G401.6 (cell line): ENCODE measurements around the gene RTKN2.
A peak's percentile ranks its signal among the peaks of the same experiment; 100 is the strongest.
"Not testable (repeated sequence)": the region's sequence is repeated elsewhere in the genome, so short reads cannot be mapped to it uniquely, and the experiment has no call there.

Source experiments
- FAIRE-seq: peaks from 2 replicates; lab custom pipeline; 2012; peaks lifted over from hg19 to GRCh38; lab: Jason Lieb, UNC

The RTKN2 gene

GRCh38 chr10:62258926-62259325 is 9.7 kb downstream of the RTKN2 start:
- FAIRE-seq = no peak

- no peak for FAIRE-seq
These were observed 14.9 kb downstream of the RTKN2 start for GRCh38 chr10:62253704-62254103.

- FAIRE-seq = no peak
These were observed 16.6 kb downstream of the RTKN2 start for GRCh38 chr10:62252051-62252450.

DNA sequence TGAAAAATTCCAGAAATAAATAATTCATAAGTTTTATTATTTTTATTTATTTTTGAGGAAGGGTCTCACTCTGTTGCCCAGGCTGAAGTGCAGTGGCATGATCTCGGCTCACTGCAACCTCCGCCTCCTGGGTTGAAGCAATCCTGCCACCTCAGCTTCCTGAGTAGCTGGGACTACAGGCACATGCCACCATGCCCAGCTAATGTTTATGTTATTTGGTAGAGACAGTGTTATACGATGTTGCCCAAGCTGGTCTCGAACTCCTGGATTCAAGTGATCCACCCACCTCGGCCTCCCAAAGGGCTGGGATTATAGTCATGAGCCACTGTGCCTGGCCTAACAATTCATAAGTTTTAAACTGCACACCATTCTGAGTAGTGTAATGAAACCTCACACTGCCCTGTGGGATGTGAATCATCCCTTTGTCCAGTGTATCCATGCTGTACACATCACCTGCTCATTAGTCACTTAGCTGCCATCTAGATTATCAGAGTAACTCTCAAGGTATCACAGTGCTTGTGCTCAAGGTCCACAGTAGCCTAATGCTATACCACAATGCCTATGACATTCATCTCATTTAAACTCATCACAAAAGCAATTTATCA is 17.9 kb downstream of the RTKN2 start:
- no peak for FAIRE-seq

DNA sequence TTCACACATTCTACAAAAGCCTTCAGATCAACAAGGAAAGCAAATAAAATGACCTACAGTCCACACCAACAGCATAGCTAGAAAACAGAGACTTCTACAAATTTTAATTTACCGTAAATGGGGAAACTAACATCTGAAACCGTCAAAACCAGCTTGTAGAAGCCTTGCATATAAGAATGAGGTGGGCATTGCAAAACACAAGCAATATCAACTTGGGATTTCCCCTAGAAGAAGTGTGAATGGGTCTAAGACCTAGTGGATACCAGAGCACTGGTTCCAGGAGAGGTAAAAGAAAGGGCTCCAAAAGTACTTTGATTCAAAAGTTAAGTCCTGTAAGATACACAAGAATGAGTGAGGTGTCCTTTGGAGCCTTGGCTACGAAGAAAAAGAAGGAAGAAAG is 18.7 kb downstream of the RTKN2 start:
- FAIRE-seq = no peak

DNA sequence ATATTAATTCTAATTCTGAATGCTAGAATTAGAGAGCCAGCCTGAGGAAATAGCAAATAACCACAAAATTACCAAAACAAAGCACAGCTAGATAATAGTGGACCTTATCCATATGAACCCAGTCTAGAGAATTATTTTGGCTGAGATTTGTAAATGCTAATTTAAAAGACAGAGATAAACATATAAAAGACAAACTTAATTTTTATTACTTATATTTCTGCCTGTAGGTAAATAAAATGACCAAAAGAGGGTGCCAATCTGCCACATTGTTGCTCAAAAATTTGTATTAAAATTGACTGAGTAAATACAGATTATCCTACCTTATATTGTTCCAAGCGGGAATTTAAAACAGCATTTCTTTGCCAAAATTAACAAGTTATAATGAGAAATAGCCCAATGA is 20.2 kb downstream of the RTKN2 start:
- peak; percentile 54 for FAIRE-seq

DNA sequence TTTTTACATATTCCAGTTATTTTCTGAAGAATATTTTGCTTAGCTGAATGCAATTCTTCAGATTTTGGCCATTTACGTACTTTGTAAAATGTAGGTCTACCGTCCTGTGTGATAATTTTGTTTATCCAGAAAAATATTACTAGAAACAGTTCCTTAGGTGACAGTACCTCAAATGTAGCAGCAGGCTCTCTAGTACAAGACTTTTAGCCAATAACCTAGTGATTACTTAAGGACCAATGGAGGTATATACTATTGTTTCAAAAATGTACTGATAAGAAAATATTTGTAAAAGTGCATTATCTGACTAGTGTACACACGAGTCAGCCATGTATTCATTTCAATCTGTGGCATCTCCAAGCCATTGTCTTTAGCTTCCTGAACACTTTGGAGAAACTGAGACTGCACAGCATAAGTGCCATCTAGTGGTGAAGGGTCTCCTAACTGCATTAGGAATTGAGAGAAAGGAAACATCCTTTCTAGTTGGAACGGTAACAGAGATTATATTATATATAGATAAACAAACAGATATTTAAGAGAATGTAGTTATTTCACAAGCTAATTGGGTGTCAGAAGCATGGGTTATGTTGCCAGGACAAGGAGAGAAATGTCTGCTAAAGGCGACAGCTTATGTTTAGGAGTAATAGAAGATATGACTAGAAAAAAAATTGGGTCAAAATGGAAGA is 23.7 kb downstream of the RTKN2 start:
- peak; percentile 50 for FAIRE-seq

- FAIRE-seq = no peak
These were observed 24.6 kb downstream of the RTKN2 start for GRCh38 chr10:62244088-62244487.

DNA sequence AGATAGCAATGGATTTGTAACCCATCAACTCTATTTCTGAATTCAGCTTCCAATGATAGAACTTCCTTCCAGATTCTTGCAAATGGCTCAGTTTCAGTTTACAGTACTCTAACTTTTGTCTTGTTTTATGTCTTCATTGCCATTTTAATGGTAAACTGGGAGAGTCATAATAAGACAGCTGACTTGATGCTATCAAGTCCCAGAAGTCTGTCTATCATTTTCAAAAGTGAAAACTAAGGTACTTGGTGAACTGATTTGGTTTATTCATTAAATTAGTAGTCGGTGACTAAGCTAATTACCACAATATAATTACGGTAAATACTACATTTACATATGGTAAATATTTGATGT is 25.0 kb downstream of the RTKN2 start:
- FAIRE-seq = no peak

GRCh38 chr10:62242965-62243646 is 25.5 kb downstream of the RTKN2 start:
- FAIRE-seq = not testable (repeated sequence)

DNA sequence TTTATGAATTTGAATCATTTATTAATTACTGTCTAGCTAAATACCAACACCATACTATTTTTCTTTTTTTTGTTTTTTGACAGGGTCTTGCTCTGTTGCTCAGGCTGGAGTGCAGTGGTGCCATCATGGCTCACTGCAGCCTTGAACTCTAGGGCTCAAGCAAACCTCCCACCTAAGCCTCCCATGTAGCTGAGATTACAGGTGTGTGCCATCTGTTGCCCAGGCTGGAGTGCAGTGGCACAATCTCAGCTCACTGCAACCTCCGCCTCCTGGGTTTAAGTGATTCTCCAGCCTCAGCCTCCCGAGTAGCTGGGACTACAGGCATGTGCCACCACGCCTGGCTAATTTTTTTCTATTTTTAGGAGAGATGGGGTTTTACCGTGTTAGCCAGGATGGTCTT is 27.1 kb downstream of the RTKN2 start:
- not testable (repeated sequence) for FAIRE-seq

- no peak for FAIRE-seq
These were observed 28.6 kb downstream of the RTKN2 start for GRCh38 chr10:62239994-62240393.

DNA sequence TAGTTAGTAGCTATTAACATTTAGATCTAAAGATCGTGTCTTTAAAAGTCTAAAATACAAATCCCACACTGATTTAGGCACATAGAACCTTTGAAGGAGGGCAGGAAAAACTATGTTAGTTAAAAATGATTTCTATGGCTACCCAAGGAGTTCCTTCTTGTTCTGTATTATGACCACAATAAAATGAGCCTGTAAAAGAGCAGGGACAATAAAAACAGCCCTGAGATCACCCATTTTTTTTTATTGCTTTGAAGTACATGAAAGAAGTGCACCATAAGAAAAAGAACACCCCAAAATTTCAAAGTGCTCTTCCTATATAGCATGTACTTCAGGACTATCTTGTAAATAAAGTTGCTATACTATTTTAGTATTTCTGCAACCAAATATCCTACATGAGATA is 29.8 kb downstream of the RTKN2 start:
- FAIRE-seq = no peak

DNA sequence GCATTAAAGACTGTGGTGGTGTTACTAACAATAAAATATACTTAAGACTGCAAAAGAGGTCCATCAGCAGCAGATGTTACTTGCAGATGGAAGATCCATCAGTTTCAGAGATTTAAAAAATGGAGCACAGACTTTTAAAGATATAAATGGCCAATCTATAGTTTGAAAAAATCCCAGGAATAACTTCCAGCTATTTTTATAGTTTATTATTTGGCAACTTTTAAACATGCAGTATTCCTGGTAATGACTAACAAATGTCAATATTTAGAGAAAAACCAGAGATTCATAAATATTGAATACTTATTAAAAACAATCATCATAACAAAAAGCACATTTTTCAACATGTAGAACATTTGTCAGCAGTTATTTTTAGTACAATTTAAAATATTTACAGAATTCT is 30.7 kb downstream of the RTKN2 start:
- no peak for FAIRE-seq

- no peak for FAIRE-seq
These were observed 31.1 kb downstream of the RTKN2 start for GRCh38 chr10:62237506-62237905.

- no peak for FAIRE-seq
These were observed 34.5 kb downstream of the RTKN2 start for GRCh38 chr10:62234077-62234605.

- no peak for FAIRE-seq
These were observed 35.1 kb downstream of the RTKN2 start for GRCh38 chr10:62233356-62234076.

DNA sequence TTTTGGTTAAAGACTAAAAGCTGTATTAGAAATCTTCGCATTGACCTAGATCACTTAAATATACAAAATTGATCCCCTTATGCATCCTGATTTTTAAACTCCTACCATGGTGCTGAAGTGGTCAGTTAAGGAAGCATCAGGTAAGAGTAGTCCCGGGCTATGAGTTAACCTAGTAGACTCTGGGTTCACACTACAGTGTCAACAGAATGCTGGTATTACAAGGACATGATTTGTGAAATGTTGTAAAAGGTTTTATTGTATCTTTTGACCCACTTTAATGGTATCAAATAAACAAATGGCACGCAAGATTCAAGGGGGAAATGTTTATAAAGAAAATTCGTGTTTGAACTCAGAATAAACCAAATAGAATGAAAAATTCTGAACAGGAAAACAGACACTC is 36.8 kb downstream of the RTKN2 start:
- FAIRE-seq = no peak

GRCh38 chr10:62231371-62231770 is 37.3 kb downstream of the RTKN2 start:
- no peak for FAIRE-seq

GRCh38 chr10:62230344-62231121 is 38.1 kb downstream of the RTKN2 start:
- FAIRE-seq = no peak

- FAIRE-seq = no peak
These were observed 43.3 kb downstream of the RTKN2 start for GRCh38 chr10:62225362-62225761.

DNA sequence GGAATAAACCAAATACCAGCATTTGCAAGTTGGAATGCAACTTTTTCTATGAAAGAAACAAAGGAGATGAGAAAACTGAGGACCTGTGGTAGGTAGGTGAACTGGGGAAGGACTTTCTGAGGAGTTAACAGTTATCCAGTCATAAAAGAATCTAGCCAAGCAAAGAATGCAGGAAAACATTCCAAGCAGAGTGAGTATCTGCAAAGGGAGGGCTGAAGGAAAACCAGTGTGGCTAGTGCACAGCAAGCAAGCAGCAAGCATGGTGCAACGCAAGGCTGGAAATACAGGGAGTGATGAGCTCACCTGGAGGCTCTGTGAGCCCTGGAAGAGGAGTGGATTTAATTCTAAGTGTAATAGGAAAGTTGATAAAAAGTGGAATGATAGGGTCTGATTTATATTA is 44.0 kb downstream of the RTKN2 start:
- FAIRE-seq = no peak
